ENCODE data around the gene TRAPPC11. TPM values are rescaled to one million over a fixed set of nuclear protein-coding genes. Genes with fewer than 3 reads are reported as not detected.

The TRAPPC11 gene
- total RNA-seq, 3 donors from 2014 or later: 27.7 to 35.8 (median 34.3) TPM

DNA sequence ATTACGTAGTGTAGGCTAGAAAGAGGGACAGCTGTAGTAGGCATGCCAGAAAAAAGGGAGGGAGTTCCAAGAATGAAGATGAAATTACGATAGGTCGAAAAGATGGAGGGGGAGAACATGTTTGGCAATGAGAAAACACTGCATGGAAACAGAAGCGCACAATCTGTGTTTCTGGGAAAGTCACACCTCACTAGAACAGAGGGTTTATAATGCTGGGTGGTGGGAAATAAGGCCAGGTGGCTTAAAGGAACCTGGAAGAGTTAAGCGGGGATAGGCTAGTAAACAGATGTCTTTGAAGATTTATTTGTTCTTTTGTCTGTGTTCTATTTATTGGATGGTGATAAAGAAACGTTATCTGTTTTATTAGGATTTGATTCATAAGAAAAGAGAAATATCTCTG lies 29.1 kb downstream of the TRAPPC11 start:
- no peaks in the 10 kb centered on the region for H3K4me1 ChIP-seq (ENCODE audit: low read depth)
- no peaks in the 10 kb centered on the region for H3K36me3 ChIP-seq (ENCODE audit: low read depth)
- TF ChIP-seq, protein P1, sequence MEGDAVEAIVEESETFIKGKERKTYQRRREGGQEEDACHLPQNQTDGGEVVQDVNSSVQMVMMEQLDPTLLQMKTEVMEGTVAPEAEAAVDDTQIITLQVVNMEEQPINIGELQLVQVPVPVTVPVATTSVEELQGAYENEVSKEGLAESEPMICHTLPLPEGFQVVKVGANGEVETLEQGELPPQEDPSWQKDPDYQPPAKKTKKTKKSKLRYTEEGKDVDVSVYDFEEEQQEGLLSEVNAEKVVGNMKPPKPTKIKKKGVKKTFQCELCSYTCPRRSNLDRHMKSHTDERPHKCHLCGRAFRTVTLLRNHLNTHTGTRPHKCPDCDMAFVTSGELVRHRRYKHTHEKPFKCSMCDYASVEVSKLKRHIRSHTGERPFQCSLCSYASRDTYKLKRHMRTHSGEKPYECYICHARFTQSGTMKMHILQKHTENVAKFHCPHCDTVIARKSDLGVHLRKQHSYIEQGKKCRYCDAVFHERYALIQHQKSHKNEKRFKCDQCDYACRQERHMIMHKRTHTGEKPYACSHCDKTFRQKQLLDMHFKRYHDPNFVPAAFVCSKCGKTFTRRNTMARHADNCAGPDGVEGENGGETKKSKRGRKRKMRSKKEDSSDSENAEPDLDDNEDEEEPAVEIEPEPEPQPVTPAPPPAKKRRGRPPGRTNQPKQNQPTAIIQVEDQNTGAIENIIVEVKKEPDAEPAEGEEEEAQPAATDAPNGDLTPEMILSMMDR (IDR thresholded peaks at IDR 0.05): no peak
- H3K4me3 ChIP-seq: no peak overlapping the region
- intact Hi-C loops (cut with DNase I, micrococcal nuclease): no loop called here
- no peak for DNase-seq
- no peaks in the 10 kb centered on the region for H3K9me3 ChIP-seq
- ATAC-seq: no peak

DNA sequence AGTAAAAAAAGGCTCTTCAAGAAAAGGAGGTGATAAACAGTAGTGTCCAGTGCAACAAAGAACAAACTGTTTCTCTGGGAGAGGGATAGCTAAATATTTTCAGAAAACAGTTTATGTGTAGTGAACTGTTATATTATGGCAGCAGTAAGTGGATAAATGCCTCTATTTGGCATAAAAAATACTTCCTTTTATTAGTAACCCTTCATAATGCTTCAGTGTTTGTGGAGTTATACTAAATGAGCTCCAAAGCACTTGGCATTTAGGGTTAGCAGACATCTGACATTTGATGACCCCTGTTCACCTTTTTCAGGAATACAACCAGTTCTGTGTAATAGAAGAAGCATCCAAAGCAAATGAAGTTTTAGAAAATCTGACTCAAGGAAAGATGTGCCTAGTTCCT lies 31.9 kb downstream of the TRAPPC11 start:
- TF ChIP-seq, protein P1 (IDR thresholded peaks at IDR 0.05): no peak
- Histone ChIP-seq H3K4me1 (ENCODE audit: low read depth) (no peaks in the 10 kb centered on the region), H3K36me3 (ENCODE audit: low read depth) (no peaks in the 10 kb centered on the region), H3K4me3 (no peak overlapping the region), H3K9me3 (no peaks in the 10 kb centered on the region)
- ATAC-seq: no peak
- no peak for DNase-seq
- intact Hi-C loops (cut with DNase I, micrococcal nuclease): loop anchor here in 1 of 2 donors (10.0 kb wide), 1 partner anchor 46 kb away; no protein-coding TSS in a partner anchor

DNA sequence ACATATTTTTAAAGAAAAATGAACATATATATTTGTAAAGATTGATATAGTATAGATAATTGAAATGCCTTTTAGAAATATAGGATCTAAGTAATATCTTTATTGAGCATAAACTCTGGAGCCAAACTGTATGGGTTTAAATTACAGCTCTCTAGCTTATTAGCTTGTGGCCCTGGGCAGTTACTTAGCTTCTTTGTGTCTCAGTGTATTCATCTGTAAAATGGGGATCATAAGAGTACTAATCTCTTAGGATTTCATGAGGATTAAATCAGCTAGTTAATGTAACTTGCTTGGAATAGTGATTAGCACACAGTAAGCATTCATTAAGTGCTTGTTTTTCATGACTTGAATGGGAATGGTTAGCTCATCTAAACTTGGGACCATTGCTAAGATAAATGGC lies 32.8 kb downstream of the TRAPPC11 start:
- no peaks in the 10 kb centered on the region for H3K9me3 ChIP-seq
- no peak overlapping the region for H3K4me3 ChIP-seq
- intact Hi-C loops (cut with DNase I, micrococcal nuclease): loop anchor here in 1 of 2 donors (10.0 kb wide), 1 partner anchor 47 kb away; no protein-coding TSS in a partner anchor
- TF ChIP-seq, protein P1 (IDR thresholded peaks at IDR 0.05): no peak
- no peaks in the 10 kb centered on the region for H3K36me3 ChIP-seq (ENCODE audit: low read depth)
- DNase-seq (no peak), ATAC-seq (no peak)
- no peaks in the 10 kb centered on the region for H3K4me1 ChIP-seq (ENCODE audit: low read depth)

DNA sequence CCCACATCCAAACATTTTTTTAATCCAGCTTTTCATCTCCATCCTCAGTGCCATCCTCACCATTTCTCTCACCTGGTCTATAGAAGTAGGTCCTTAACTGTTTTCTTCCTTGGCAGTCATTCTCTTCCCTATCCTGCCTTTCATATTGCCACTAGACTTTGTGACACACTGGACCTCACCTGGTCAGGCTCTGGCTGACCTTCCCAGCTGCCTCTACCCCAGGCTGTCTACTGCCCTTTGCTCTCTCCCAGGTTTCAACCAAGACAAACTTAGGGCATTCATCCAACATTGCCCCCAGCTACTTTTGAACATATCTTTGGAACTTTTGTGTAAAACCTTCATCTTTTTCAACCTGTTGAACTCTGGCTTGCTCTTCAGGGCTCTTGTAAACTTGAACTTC lies 39.8 kb downstream of the TRAPPC11 start:
- Histone ChIP-seq H3K9me3 (no peaks in the 10 kb centered on the region), H3K4me1 (ENCODE audit: low read depth) (no peaks in the 10 kb centered on the region), H3K4me3 (no peak overlapping the region), H3K36me3 (ENCODE audit: low read depth) (no peaks in the 10 kb centered on the region)
- intact Hi-C loops (cut with DNase I, micrococcal nuclease): loop anchor here in 1 of 2 donors (10.0 kb wide), 1 partner anchor 54 kb away; no protein-coding TSS in a partner anchor
- ATAC-seq (no peak), DNase-seq (no peak)
- TF ChIP-seq, protein P1 (IDR thresholded peaks at IDR 0.05): no peak

DNA sequence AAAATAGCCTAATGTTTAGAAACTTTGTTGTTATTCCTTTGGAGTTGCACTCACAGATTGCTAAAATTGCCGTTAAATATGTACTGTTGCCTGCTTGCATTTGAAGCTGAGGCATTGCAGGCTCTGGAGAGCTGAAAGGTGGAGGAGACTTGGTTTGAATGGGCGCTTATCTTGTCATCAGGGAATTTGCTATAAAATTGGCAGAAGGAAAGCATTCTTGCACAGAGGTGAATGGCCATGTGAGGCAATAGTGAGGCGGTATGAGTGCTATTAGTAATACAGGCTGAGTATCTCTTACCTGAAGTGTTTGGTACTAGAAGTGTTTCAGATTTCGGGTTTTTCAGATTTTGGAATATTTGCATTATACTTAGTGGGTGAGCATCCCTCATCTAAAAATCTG lies 41.3 kb downstream of the TRAPPC11 start:
- ATAC-seq (no peak), DNase-seq (no peak)
- intact Hi-C loops (cut with DNase I, micrococcal nuclease): no loop called here
- TF ChIP-seq, protein P1 (IDR thresholded peaks at IDR 0.05): no peak
- Histone ChIP-seq H3K9me3 (no peaks in the 10 kb centered on the region), H3K4me1 (ENCODE audit: low read depth) (no peaks in the 10 kb centered on the region), H3K4me3 (no peak overlapping the region), H3K36me3 (ENCODE audit: low read depth) (no peaks in the 10 kb centered on the region)

DNA sequence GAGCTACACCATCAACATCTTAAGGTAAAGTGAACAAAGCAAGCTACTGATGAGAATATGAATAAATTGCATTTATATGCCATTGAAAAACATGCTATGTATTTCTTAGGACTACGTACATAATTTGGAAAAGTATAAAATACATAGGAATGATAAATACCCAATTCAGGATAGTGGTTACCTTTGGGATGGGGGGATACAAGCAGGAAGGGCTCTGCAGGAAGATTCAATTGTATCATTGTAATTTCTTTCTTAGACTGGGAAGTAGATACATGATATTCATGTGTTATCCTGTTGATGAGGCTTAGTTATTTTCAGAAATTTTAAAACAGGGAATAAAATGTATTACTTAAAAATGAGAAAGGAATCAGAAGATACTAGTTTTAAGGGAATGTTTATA lies 43.4 kb downstream of the TRAPPC11 start:
- Histone ChIP-seq H3K4me3 (no peak overlapping the region), H3K4me1 (ENCODE audit: low read depth) (no peaks in the 10 kb centered on the region), H3K9me3 (no peaks in the 10 kb centered on the region), H3K36me3 (ENCODE audit: low read depth) (no peaks in the 10 kb centered on the region)
- intact Hi-C loops (cut with DNase I, micrococcal nuclease): no loop called here
- ATAC-seq: no peak
- no peak for DNase-seq
- TF ChIP-seq, protein P1 (IDR thresholded peaks at IDR 0.05): no peak

All from mucosa of descending colon (tissue), 3 donors.